Body of pancreas (tissue), 4 donors: ENCODE measurements around the gene GAP43. TPM values are rescaled to one million over a fixed set of nuclear protein-coding genes. Genes with fewer than 3 reads are reported as not detected.

Experiments
- ATAC-seq: fragments of 150-250 bp; one replicate; pipeline ENCODE4 v1.9.1; 2016
- DNase-seq, 4 donors: peaks; one replicate each; pipeline ENCODE4 v3.0.0-alpha.2; 2019
- H3K27ac ChIP-seq, 4 donors: fragments of 200-600 bp; sonication (generic); 1 replicate in 3 of 4; 2 replicates in 1 of 4; pipeline versions ENCODE4 v1.5.1 to v1.6.1; 2016 to 2019; ENCODE audit warnings: mild to moderate bottlenecking in 1 of 4, mixed read lengths in 1 of 4, moderate library complexity in 1 of 4
- H3K27me3 ChIP-seq, 2 donors: fragments of 200-600 bp; sonication (generic); one replicate each; pipeline ENCODE4 v1.6.0; 2016; ENCODE audit warnings: mild to moderate bottlenecking in 1 of 2
- H3K36me3 ChIP-seq, 2 donors: fragments of 200-600 bp; sonication (generic); replicated peaks in 1 of 2; 2 replicates each; pipeline ENCODE4 v1.5.1; 2016; ENCODE audit warnings: low read depth in 2 of 2; ENCODE audit not compliant: insufficient read depth in 1 of 2
- H3K4me1 ChIP-seq: fragments of 200-600 bp; sonication (generic); one replicate; pipeline ENCODE4 v1.6.0; 2016
- H3K4me3 ChIP-seq, 2 donors: fragments of 200-600 bp; sonication (generic); 1 replicate in 1 of 2; 2 replicates in 1 of 2; pipeline ENCODE4 v1.5.1; 2016 to 2019
- H3K9me3 ChIP-seq, 3 donors: fragments of 200-600 bp; sonication (generic); 1 replicate in 2 of 3; 2 replicates in 1 of 3; pipeline ENCODE4 v1.5.1; 2016
- CTCF ChIP-seq, 7 experiments: fragments of 450-650 bp in 4 of 7; fragments of 200-600 bp in 3 of 7; sonication (generic) in 3 of 7; IDR thresholded peaks; one replicate each; pipeline ENCODE4 v1.5.1; 2016 to 2019; ENCODE audit warnings: antibody characterized with exemption in 7 of 7
- POLR2A ChIP-seq, 3 donors: fragments of 450-650 bp; IDR thresholded peaks; one replicate each; pipeline ENCODE4 v1.6.1; 2016; ENCODE audit warnings: antibody characterized with exemption in 3 of 3, mild to moderate bottlenecking in 2 of 3
- WGBS, 2 donors: methylation state at CpG; one replicate each; pipeline ENCODE4 v1.1.5; 2017; 5-methylcytosine and 5-hydroxymethylcytosine counted together
- intact Hi-C: fragments of 100-400 bp; cut with DNase I; formaldehyde crosslinking; loops from one replicate; pipeline ENCODE4 v1.15.1; 2023
- total RNA-seq, 2 donors: library from RNA; depleted of rRNA; stranded (reverse); fragments of >200 nt; gene quantifications; one replicate each; pipeline ENCODE4 v1.1.0, GENCODE V29; 2016

Gene GAP43
- total RNA-seq, 2 donors from 2014 or later: 0.26 TPM; not detected in 1

- TF ChIP-seq POLR2A (IDR thresholded peaks at IDR 0.05) (no peak), CTCF (IDR thresholded peaks at IDR 0.05) (no peak)
- no peaks in the 10 kb centered on the region for H3K9me3 ChIP-seq
- WGBS, 2 donors: 84 to 94% methylated on average over 2 of the region's 2 CpGs
- H3K36me3 ChIP-seq: no peaks in the 10 kb centered on the region
- H3K4me3 ChIP-seq: no peak overlapping the region
- H3K27ac ChIP-seq: no peak overlapping the region
- H3K4me1 ChIP-seq: no peaks in the 10 kb centered on the region
- no peaks in the 10 kb centered on the region for H3K27me3 ChIP-seq
- ATAC-seq (no peak), DNase-seq (no peak)
- intact Hi-C loops: no loop called here
Observed at GRCh38 chr3:115595611-115596275, 27.6 kb upstream of the GAP43 start.

- no peak for ATAC-seq
- Histone ChIP-seq H3K4me3 (no peak overlapping the region), H3K4me1 (no peaks in the 10 kb centered on the region), H3K36me3 (no peaks in the 10 kb centered on the region), H3K27me3 (no peaks in the 10 kb centered on the region), H3K9me3 (no peaks in the 10 kb centered on the region), H3K27ac (no peak overlapping the region)
- no peak for TF ChIP-seq CTCF (IDR thresholded peaks at IDR 0.05)
- TF ChIP-seq POLR2A (IDR thresholded peaks at IDR 0.05): no peak
- intact Hi-C loops: no loop called here
- DNase-seq: no peak
Observed at GRCh38 chr3:115598216-115598615, 25.1 kb upstream of the GAP43 start.

GRCh38 chr3:115602194-115602593 lies 21.1 kb upstream of the GAP43 start:
- no peak for ATAC-seq
- H3K4me3 ChIP-seq: no peak overlapping the region
- 82 to 89% methylated on average over 2 of the region's 2 CpGs for WGBS, 2 donors
- intact Hi-C loops: no loop called here
- H3K27me3 ChIP-seq: no peaks in the 10 kb centered on the region
- no peaks in the 10 kb centered on the region for H3K9me3 ChIP-seq
- TF ChIP-seq CTCF (IDR thresholded peaks at IDR 0.05): no peak
- TF ChIP-seq POLR2A (IDR thresholded peaks at IDR 0.05): no peak
- DNase-seq: no peak
- no peak overlapping the region for H3K27ac ChIP-seq
- H3K36me3 ChIP-seq: no peaks in the 10 kb centered on the region
- no peaks in the 10 kb centered on the region for H3K4me1 ChIP-seq

GRCh38 chr3:115611630-115612029 lies 11.7 kb upstream of the GAP43 start:
- WGBS, 2 donors: 49 to 76% methylated on average over 3 of the region's 3 CpGs
- TF ChIP-seq POLR2A (IDR thresholded peaks at IDR 0.05) (no peak), CTCF (IDR thresholded peaks at IDR 0.05) (no peak)
- DNase-seq: no peak
- Histone ChIP-seq H3K27me3 (no peaks in the 10 kb centered on the region), H3K27ac (no peak overlapping the region), H3K9me3 (no peaks in the 10 kb centered on the region), H3K36me3 (no peaks in the 10 kb centered on the region), H3K4me3 (no peak overlapping the region), H3K4me1 (no peaks in the 10 kb centered on the region)
- intact Hi-C loops: no loop called here
- no peak for ATAC-seq
